IMR-90 (cell line): Measurements from ENCODE around the gene STUM. TPM values are rescaled to one million over a fixed set of nuclear protein-coding genes. Genes with fewer than 3 reads are reported as not detected.

Experiments used
- ATAC-seq: fragments of 200-7000 bp; cut with Tn5 transposase; 2 replicates; pipeline ENCODE4 v1.9.1; 2020; ENCODE audit warnings: low read depth, mild to moderate bottlenecking, moderate library complexity
- BruUV-seq: library from RNA; stranded (reverse); fragments of 400-500 nt; replicated peaks from 2 replicates; lab custom pipeline; 2021; lab: Mats Ljungman, UMichigan
- CTCF ChIA-PET: fragments of 300-600 bp; formaldehyde crosslinking; extraction: SDS; loops from one replicate; lab custom pipeline; 2021; ENCODE audit warnings: antibody characterized with exemption; lab: Yijun Ruan, JAX
- POLR2A ChIA-PET: fragments of 300-600 bp; sonication (Branson Sonifier 250); formaldehyde crosslinking; loops from one replicate; lab custom pipeline; 2022; ENCODE audit warnings: antibody characterized with exemption; ENCODE audit not compliant: unreplicated experiment; lab: Charles Lee
- DNase-seq: peaks from one replicate; pipeline ENCODE4 v3.0.0; 2013
- H2AFZ ChIP-seq: replicated peaks from 2 replicates; pipeline ENCODE3; 2013; ENCODE audit warnings: low read length, mild to moderate bottlenecking; ENCODE audit not compliant: poor library complexity
- H2AK5ac ChIP-seq: 2 replicates; pipeline ENCODE4 v1.6.1; 2013; ENCODE audit warnings: low read depth, low read length, inconsistent platforms
- H2AK9ac ChIP-seq: replicated peaks from 2 replicates; pipeline ENCODE3; 2013; ENCODE audit warnings: mild to moderate bottlenecking, low read depth, low read length, moderate library complexity; ENCODE audit not compliant: poor library complexity
- H2BK120ac ChIP-seq: 2 replicates; pipeline ENCODE4 v1.6.1; 2013; ENCODE audit warnings: low read depth, low read length, inconsistent platforms
- H2BK15ac ChIP-seq: 3 replicates; pipeline ENCODE4 v1.6.1; 2013; ENCODE audit warnings: low read depth, low read length, inconsistent platforms
- H2BK20ac ChIP-seq: 2 replicates; pipeline ENCODE4 v1.6.1; 2013; ENCODE audit warnings: low read depth, mild to moderate bottlenecking, inconsistent platforms, low read length, moderate library complexity
- H2BK5ac ChIP-seq: 2 replicates; pipeline ENCODE4 v1.6.1; 2013; ENCODE audit warnings: mild to moderate bottlenecking, low read depth, low read length, inconsistent platforms; ENCODE audit not compliant: poor library complexity, severe bottlenecking
- H3K14ac ChIP-seq: replicated peaks from 2 replicates; pipeline ENCODE4 v1.6.1; 2013; ENCODE audit warnings: low read depth, low read length, inconsistent platforms
- H3K18ac ChIP-seq: 2 replicates; pipeline ENCODE4 v1.6.1; 2013; ENCODE audit warnings: low read depth, low read length, control low read depth
- H3K23ac ChIP-seq: 2 replicates; pipeline ENCODE4 v1.6.1; 2013; ENCODE audit warnings: low read depth, low read length, inconsistent platforms
- H3K27ac ChIP-seq: 2 replicates; pipeline ENCODE4 v1.5.1; 2013; ENCODE audit warnings: mild to moderate bottlenecking, control low read depth, low read length; ENCODE audit not compliant: insufficient read depth
- H3K27me3 ChIP-seq: 2 replicates; pipeline ENCODE4 v1.6.1; 2013; ENCODE audit warnings: low read length; ENCODE audit not compliant: control insufficient read depth, insufficient read depth
- H3K36me3 ChIP-seq: 2 replicates; pipeline ENCODE4 v1.6.1; 2013; ENCODE audit warnings: low read length, mixed read lengths; ENCODE audit not compliant: control insufficient read depth, insufficient read depth
- H3K4ac ChIP-seq: 2 replicates; pipeline ENCODE4 v1.6.1; 2013; ENCODE audit warnings: low read depth, low read length, inconsistent platforms
- H3K4me1 ChIP-seq: 2 replicates; pipeline ENCODE4 v1.6.1; 2013; ENCODE audit warnings: low read length, mixed read lengths; ENCODE audit not compliant: control insufficient read depth, insufficient read depth
- H3K4me2 ChIP-seq: 2 replicates; pipeline ENCODE4 v1.6.1; 2013; ENCODE audit warnings: low read depth, mild to moderate bottlenecking, control low read depth, low read length, moderate library complexity
- H3K4me3 ChIP-seq: 2 replicates; pipeline ENCODE4 v1.5.1; 2013; ENCODE audit warnings: low read depth, mild to moderate bottlenecking, control low read depth, low read length, moderate library complexity; ENCODE audit not compliant: insufficient read depth
- H3K56ac ChIP-seq: 2 replicates; pipeline ENCODE4 v1.6.1; 2013; ENCODE audit warnings: low read length, inconsistent platforms; ENCODE audit not compliant: insufficient read depth; ENCODE audit errors: extremely low read depth
- H3K79me1 ChIP-seq, 2 experiments: 2 replicates each; pipeline ENCODE4 v1.6.1; 2013; ENCODE audit warnings: low read length in 2 of 2, inconsistent platforms in 1 of 2, low read depth in 1 of 2
- H3K9ac ChIP-seq: 2 replicates; pipeline ENCODE4 v1.6.1; 2013; ENCODE audit warnings: low read depth, low read length, control low read depth
- H3K9me1 ChIP-seq: 2 replicates; pipeline ENCODE4 v1.6.1; 2013; ENCODE audit warnings: low read length, inconsistent platforms; ENCODE audit not compliant: insufficient read depth
- H3K9me3 ChIP-seq: 2 replicates; pipeline ENCODE4 v1.6.1; 2013; ENCODE audit warnings: low read length; ENCODE audit not compliant: control insufficient read depth, insufficient read depth
- H4K20me1 ChIP-seq: 2 replicates; pipeline ENCODE4 v1.6.1; 2013; ENCODE audit warnings: low read length, inconsistent platforms; ENCODE audit not compliant: insufficient read depth
- H4K5ac ChIP-seq: 2 replicates; pipeline ENCODE4 v1.6.1; 2013; ENCODE audit warnings: mild to moderate bottlenecking, low read depth, low read length, control low read depth
- H4K8ac ChIP-seq, 2 experiments: 2 replicates each; pipeline ENCODE4 v1.6.1; 2013; ENCODE audit warnings: low read depth in 2 of 2, low read length in 2 of 2, control low read depth in 1 of 2, inconsistent platforms in 1 of 2
- H4K91ac ChIP-seq: 2 replicates; pipeline ENCODE4 v1.6.1; 2013; ENCODE audit warnings: low read depth, low read length, inconsistent platforms; ENCODE audit not compliant: insufficient read depth
- BHLHE40 ChIP-seq: fragments of 150-350 bp; IDR thresholded peaks from 2 replicates; pipeline ENCODE4 v1.6.1; 2016; ENCODE audit warnings: mild to moderate bottlenecking, low read depth, low read length
- CEBPB ChIP-seq: IDR thresholded peaks from 2 replicates; pipeline ENCODE4 v1.6.1; 2012; ENCODE audit warnings: low read depth, low read length, improper control_type of control experiment
- CHD1 ChIP-seq: IDR thresholded peaks from 2 replicates; pipeline ENCODE4 v1.6.1; 2012; ENCODE audit warnings: low read depth, low read length, improper control_type of control experiment
- CTCF ChIP-seq: conservative IDR thresholded peaks from 2 replicates; pipeline ENCODE4 v1.5.1; 2012; ENCODE audit warnings: mild to moderate bottlenecking, low read depth, low read length, improper control_type of control experiment
- ELK1 ChIP-seq: fragments of 150-350 bp; IDR thresholded peaks from 2 replicates; pipeline ENCODE4 v1.6.1; 2016; ENCODE audit warnings: low read depth, mild to moderate bottlenecking, low read length, moderate library complexity, borderline replicate concordance
- FOS ChIP-seq: fragments of 150-350 bp; IDR thresholded peaks from 2 replicates; pipeline ENCODE4 v1.6.1; 2016; ENCODE audit warnings: low read depth, low read length
- MAFK ChIP-seq: IDR thresholded peaks from 2 replicates; pipeline ENCODE4 v1.6.1; 2012; ENCODE audit warnings: low read depth, low read length, improper control_type of control experiment
- MAZ ChIP-seq: IDR thresholded peaks from 2 replicates; pipeline ENCODE4 v1.6.1; 2012; ENCODE audit warnings: low read depth, mild to moderate bottlenecking, low read length, improper control_type of control experiment, moderate library complexity, borderline replicate concordance
- MXI1 ChIP-seq: IDR thresholded peaks from 2 replicates; pipeline ENCODE4 v1.6.1; 2012; ENCODE audit warnings: low read depth, mild to moderate bottlenecking, low read length, moderate library complexity, borderline replicate concordance
- NFE2L2 ChIP-seq: fragments of 150-350 bp; IDR thresholded peaks from 2 replicates; pipeline ENCODE4 v1.6.1; 2016; ENCODE audit warnings: low read depth, mild to moderate bottlenecking, low read length
- POLR2A ChIP-seq: IDR thresholded peaks from 2 replicates; pipeline ENCODE4 v1.6.1; 2012; ENCODE audit warnings: mild to moderate bottlenecking, low read depth, low read length
- RAD21 ChIP-seq: IDR thresholded peaks from 2 replicates; pipeline ENCODE4 v1.6.1; 2012; ENCODE audit warnings: low read length, improper control_type of control experiment
- RCOR1 ChIP-seq: IDR thresholded peaks from 2 replicates; pipeline ENCODE4 v1.6.1; 2012; ENCODE audit warnings: mild to moderate bottlenecking, low read length, improper control_type of control experiment; ENCODE audit not compliant: insufficient replicate concordance
- RFX5 ChIP-seq: IDR thresholded peaks from 2 replicates; pipeline ENCODE4 v1.8.0; 2012; ENCODE audit warnings: low read depth, mild to moderate bottlenecking, low read length, moderate library complexity
- SMC3 ChIP-seq: fragments of 150-350 bp; IDR thresholded peaks from 2 replicates; pipeline ENCODE4 v1.6.1; 2016; ENCODE audit warnings: low read depth, mild to moderate bottlenecking, antibody characterized with exemption, low read length, moderate library complexity
- WGBS, 2 experiments: methylation state at CpG; one replicate each; pipeline versions ENCODE4 v1.1.5 to v1.1.7; 2013; ENCODE audit warnings: missing lambda C conversion rate in 2 of 2; ENCODE audit not compliant: insufficient read length in 1 of 2; ENCODE audit errors: extremely low coverage in 2 of 2; 5-methylcytosine and 5-hydroxymethylcytosine counted together
- dilution Hi-C: fragments of 300-500 bp; cut with HindIII; formaldehyde crosslinking; loops from one replicate; pipeline ENCODE4 v1.14.3; 2018; ENCODE audit warnings: low sequenced_read_pairs; ENCODE audit not compliant: unreplicated experiment
- in situ Hi-C: fragments of 300-500 bp; cut with MboI; formaldehyde crosslinking; loops from 3 replicates; pipeline ENCODE4 v1.14.3; 2019; ENCODE audit warnings: low sequenced_read_pairs, inconsistent platforms, mixed read lengths
- intact Hi-C: fragments of 100-400 bp; cut with micrococcal nuclease; formaldehyde crosslinking; loops from 2 replicates; pipeline ENCODE4 v1.10.0; 2022
- polyA plus RNA-seq, 3 experiments: library from polyadenylated mRNA; depleted of rRNA; stranded (reverse); fragments of >200 nt; gene quantifications; 2 replicates each; pipeline ENCODE4 v1.2.3, GENCODE V29; 2012; ENCODE audit warnings: low replicate concordance in 1 of 3
- total RNA-seq: library from RNA; depleted of rRNA; stranded (reverse); fragments of >200 nt; gene quantifications from 2 replicates; pipeline ENCODE4 v1.2.3, GENCODE V29; 2012
- TF ChIP-seq, protein P1 (sequence below): fragments of 150-350 bp; IDR thresholded peaks from 2 replicates; pipeline ENCODE4 v1.6.1; 2017; ENCODE audit warnings: mild to moderate bottlenecking, antibody characterized with exemption, low read length, low read depth

STUM gene
- total and polyA plus RNA-seq, 2 of the 4 experiments (the other 2 are of a cell fraction) = not detected

- Histone ChIP-seq H3K4me3 (no peak overlapping the region), H2BK20ac (no peak overlapping the region), H2AFZ (no peak overlapping the region), H3K4me2 (no peak overlapping the region), H3K18ac (no peak overlapping the region), H4K91ac (no peak overlapping the region), H4K8ac (no peak overlapping the region), H2AK5ac (no peak overlapping the region), H3K36me3 (no peaks in the 10 kb centered on the region), H4K20me1 (no peaks in the 10 kb centered on the region), H2AK9ac (no peak overlapping the region), H3K79me1 (no peaks in the 10 kb centered on the region), H3K14ac (no peak overlapping the region), H3K9me1 (no peaks in the 10 kb centered on the region), H4K5ac (no peak overlapping the region), H3K23ac (no peak overlapping the region), H2BK5ac (no peak overlapping the region), H2BK15ac (no peak overlapping the region), H3K27ac (no peak overlapping the region), H3K4ac (no peak overlapping the region), H3K9me3 (no peaks in the 10 kb centered on the region), H3K4me1 (no peaks in the 10 kb centered on the region; the same call in 1 of the 2 replicates), H3K27me3 (peaks cover 13% of the 10 kb centered on the region), H3K56ac (no peak overlapping the region), H2BK120ac (no peak overlapping the region), H3K9ac (no peak overlapping the region)
- no TSS peak for BruUV-seq
- WGBS, 2 experiments = no CpG with 5 or more reads among the region's 6 CpGs
- dilution Hi-C loops (no loop called here), in situ Hi-C loops (no loop called here), intact Hi-C loops (no loop called here)
- ChIA-PET POLR2A (no interaction called here), CTCF (no interaction called here)
- ATAC-seq (no peak), DNase-seq (no peak)
- TF ChIP-seq, protein P1, sequence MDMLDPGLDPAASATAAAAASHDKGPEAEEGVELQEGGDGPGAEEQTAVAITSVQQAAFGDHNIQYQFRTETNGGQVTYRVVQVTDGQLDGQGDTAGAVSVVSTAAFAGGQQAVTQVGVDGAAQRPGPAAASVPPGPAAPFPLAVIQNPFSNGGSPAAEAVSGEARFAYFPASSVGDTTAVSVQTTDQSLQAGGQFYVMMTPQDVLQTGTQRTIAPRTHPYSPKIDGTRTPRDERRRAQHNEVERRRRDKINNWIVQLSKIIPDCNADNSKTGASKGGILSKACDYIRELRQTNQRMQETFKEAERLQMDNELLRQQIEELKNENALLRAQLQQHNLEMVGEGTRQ = no peak
- no peak for TF ChIP-seq POLR2A
- no peak for TF ChIP-seq MAFK
- TF ChIP-seq MAZ = no peak
- TF ChIP-seq CTCF = no peak
- no peak for TF ChIP-seq MXI1
- TF ChIP-seq CHD1 = no peak
- TF ChIP-seq RAD21 = no peak
- TF ChIP-seq SMC3 = no peak
- no peak for TF ChIP-seq FOS
- no peak for TF ChIP-seq RFX5
- TF ChIP-seq ELK1 = no peak
- TF ChIP-seq NFE2L2 = no peak
- TF ChIP-seq BHLHE40 = no peak
- no peak for TF ChIP-seq CEBPB
- no peak for TF ChIP-seq RCOR1
Measured at GRCh38 chr1:226571893-226572292, 23.3 kb downstream of the STUM start.
